Spinal cord (tissue), 10 donors: ENCODE data around the gene LDLRAD4. TPM values are rescaled to one million over a fixed set of nuclear protein-coding genes. Genes with fewer than 3 reads are reported as not detected.

Experiments
- DNase-seq, 6 donors: peaks; one replicate each; pipeline versions ENCODE4 v3.0.0 to v3.0.0-alpha.2; 2013 to 2015; ENCODE audit warnings: low spot score in 6 of 6, low read depth in 4 of 6
- H3K27ac ChIP-seq: one replicate; pipeline ENCODE4 v1.5.1; 2013; ENCODE audit warnings: low read depth, low read length, control low read depth
- H3K27me3 ChIP-seq: one replicate; pipeline ENCODE4 v1.6.1; 2013; ENCODE audit warnings: low read length; ENCODE audit not compliant: control insufficient read depth, insufficient read depth
- H3K36me3 ChIP-seq: one replicate; pipeline ENCODE4 v1.6.1; 2013; ENCODE audit warnings: low read length; ENCODE audit not compliant: control insufficient read depth, insufficient read depth
- H3K4me1 ChIP-seq: one replicate; pipeline ENCODE4 v1.6.1; 2013; ENCODE audit warnings: low read length; ENCODE audit not compliant: control insufficient read depth, insufficient read depth
- H3K4me3 ChIP-seq: one replicate; pipeline ENCODE4 v1.5.1; 2013; ENCODE audit warnings: low read depth, low read length, control low read depth
- H3K9me3 ChIP-seq: one replicate; pipeline ENCODE4 v1.6.1; 2013; ENCODE audit warnings: low read length; ENCODE audit not compliant: control insufficient read depth, insufficient read depth
- WGBS: methylation state at CpG from one replicate; pipeline ENCODE4 v1.1.5; 2013; ENCODE audit warnings: missing lambda C conversion rate; ENCODE audit not compliant: insufficient coverage; 5-methylcytosine and 5-hydroxymethylcytosine counted together
- polyA plus RNA-seq, 2 donors: library from polyadenylated mRNA; unstranded; fragments of 120-200 nt; gene quantifications; one replicate each; pipeline ENCODE4 v1.2.1, GENCODE V29; 2013; ENCODE audit not compliant: insufficient read length in 2 of 2
- total RNA-seq, 2 donors: library from RNA; depleted of rRNA in 1 of 2; stranded (reverse); fragments of 120-200 nt in 1 of 2; fragments of >200 nt in 1 of 2; gene quantifications; one replicate each; pipeline versions ENCODE4 v1.2.3 to v1.2.4, GENCODE V29; 2013 to 2014
- donor health status: healthy.

LDLRAD4 gene
- total and polyA plus RNA-seq, 4 donors: 26.7 to 67.7 (median 38.5) TPM

GRCh38 chr18:13232971-13233786 is 14.6 kb downstream of the LDLRAD4 start:
- Histone ChIP-seq H3K36me3 (peaks cover 13% of the 10 kb centered on the region), H3K4me3 (no peak overlapping the region), H3K9me3 (no peaks in the 10 kb centered on the region), H3K27me3 (no peaks in the 10 kb centered on the region), H3K4me1 (peaks cover 52% of the 10 kb centered on the region), H3K27ac (no peak overlapping the region)
- peak in 1 of 6 donors; percentile 12 for DNase-seq
- WGBS: 92% methylated on average over 17 of the region's 19 CpGs

GRCh38 chr18:13233787-13234783 is 15.5 kb downstream of the LDLRAD4 start:
- Histone ChIP-seq H3K36me3 (peaks cover 13% of the 10 kb centered on the region), H3K9me3 (no peaks in the 10 kb centered on the region), H3K27me3 (no peaks in the 10 kb centered on the region), H3K4me1 (peaks cover 57% of the 10 kb centered on the region), H3K27ac (no peak overlapping the region), H3K4me3 (no peak overlapping the region)
- no peak for DNase-seq
- 76% methylated on average over 21 of the region's 23 CpGs for WGBS

DNA sequence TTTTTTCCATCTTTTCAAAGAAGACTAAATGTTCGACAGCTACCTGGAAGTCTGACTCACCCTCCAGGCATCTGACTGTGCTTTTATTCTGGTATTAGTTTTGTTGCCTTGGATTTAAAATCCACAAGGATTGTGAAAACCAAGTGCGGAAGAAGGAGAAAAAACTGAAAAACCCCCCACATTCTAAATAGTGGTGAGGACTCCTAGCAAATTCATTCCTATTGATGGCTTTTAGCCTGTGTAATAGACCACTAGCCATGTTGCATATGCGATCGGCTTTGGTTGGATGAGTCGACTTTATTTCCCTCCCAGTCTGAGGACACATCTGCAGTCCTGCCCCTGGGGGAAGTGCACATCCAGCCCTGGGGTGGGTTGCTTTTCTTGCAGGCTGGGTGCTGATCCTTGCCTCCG is 16.9 kb downstream of the LDLRAD4 start:
- Histone ChIP-seq H3K36me3 (peaks cover 13% of the 10 kb centered on the region), H3K9me3 (no peaks in the 10 kb centered on the region), H3K4me1 (peaks cover 66% of the 10 kb centered on the region), H3K4me3 (no peak overlapping the region), H3K27ac (peak overlapping the region; percentile 65), H3K27me3 (no peaks in the 10 kb centered on the region)
- WGBS: 27% methylated on average over 3 of the region's 6 CpGs
- peak in 2 of 6 donors; percentile 19 to 53 for DNase-seq

DNA sequence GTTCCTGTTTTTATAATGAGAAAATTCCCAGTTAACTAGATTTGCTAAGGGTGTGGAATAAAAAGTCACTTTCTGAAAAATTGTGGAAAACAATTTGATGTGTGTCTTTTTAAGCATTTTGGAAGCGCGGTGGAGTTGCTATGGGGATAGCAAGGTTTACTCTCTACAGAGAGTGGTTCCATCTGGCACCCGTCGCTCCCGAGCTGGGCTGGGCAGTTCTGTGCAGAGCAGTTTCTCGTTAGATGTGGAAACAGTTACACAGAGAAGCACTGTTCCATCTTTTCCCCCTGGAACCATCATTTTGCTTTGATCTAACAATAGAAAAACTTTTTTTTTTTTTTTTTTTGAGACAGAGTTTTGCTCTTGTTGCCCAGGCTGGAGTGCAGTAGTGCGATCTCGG is 17.4 kb downstream of the LDLRAD4 start:
- Histone ChIP-seq H3K9me3 (no peaks in the 10 kb centered on the region), H3K27me3 (no peaks in the 10 kb centered on the region), H3K4me1 (peaks cover 62% of the 10 kb centered on the region), H3K4me3 (no peak overlapping the region), H3K27ac (peak overlapping the region; percentile 65), H3K36me3 (peaks cover 13% of the 10 kb centered on the region)
- WGBS: 17% methylated on average over 2 of the region's 8 CpGs
- DNase-seq: peak in 3 of 6 donors; percentile 46 to 93 (median 76)

GRCh38 chr18:13236411-13236810 is 17.9 kb downstream of the LDLRAD4 start:
- no peaks in the 10 kb centered on the region for H3K9me3 ChIP-seq
- no peak for DNase-seq
- no peaks in the 10 kb centered on the region for H3K27me3 ChIP-seq
- peaks cover 59% of the 10 kb centered on the region for H3K4me1 ChIP-seq
- 85% methylated on average over 8 of the region's 9 CpGs for WGBS
- H3K36me3 ChIP-seq: peaks cover 10% of the 10 kb centered on the region
- H3K4me3 ChIP-seq: no peak overlapping the region
- no peak overlapping the region for H3K27ac ChIP-seq

- H3K4me1 ChIP-seq: peaks cover 55% of the 10 kb centered on the region
- no peak overlapping the region for H3K27ac ChIP-seq
- DNase-seq: no peak
- H3K36me3 ChIP-seq: peaks cover 9% of the 10 kb centered on the region
- 90% methylated on average over 7 of the region's 7 CpGs for WGBS
- H3K9me3 ChIP-seq: no peaks in the 10 kb centered on the region
- no peak overlapping the region for H3K4me3 ChIP-seq
- no peaks in the 10 kb centered on the region for H3K27me3 ChIP-seq
Observed at GRCh38 chr18:13237073-13237472, 18.5 kb downstream of the LDLRAD4 start.

- no peaks in the 10 kb centered on the region for H3K27me3 ChIP-seq
- H3K4me1 ChIP-seq: peaks cover 50% of the 10 kb centered on the region
- no peaks in the 10 kb centered on the region for H3K9me3 ChIP-seq
- no peak overlapping the region for H3K4me3 ChIP-seq
- no CpG with 5 or more reads among the region's 3 CpGs for WGBS
- H3K36me3 ChIP-seq: peaks cover 4% of the 10 kb centered on the region
- H3K27ac ChIP-seq: no peak overlapping the region
- DNase-seq: no peak
Observed at GRCh38 chr18:13237641-13238040, 19.1 kb downstream of the LDLRAD4 start.

- Histone ChIP-seq H3K9me3 (no peaks in the 10 kb centered on the region), H3K27me3 (no peaks in the 10 kb centered on the region), H3K4me3 (no peak overlapping the region), H3K36me3 (peaks cover 11% of the 10 kb centered on the region), H3K27ac (no peak overlapping the region), H3K4me1 (peaks cover 34% of the 10 kb centered on the region)
- WGBS: 28% methylated on average over 12 of the region's 13 CpGs
- DNase-seq: peak in 2 of 6 donors; percentile 63 to 65
Observed at GRCh38 chr18:13239171-13239956, 20.8 kb downstream of the LDLRAD4 start.
